ENCODE data around the gene HOXA1.

HOXA1 gene

GRCh38 chr7:27105301-27106031 is 9.7 kb upstream of the HOXA1 start:
- CTCF ChIA-PET = interaction anchor here (1.0 kb wide), 1 partner anchor 14 kb away, joined by 3 read pairs; no protein-coding TSS in a partner anchor
- TF ChIP-seq FOXK2 (IDR thresholded peaks at IDR 0.05) = no peak
- TF ChIP-seq ELF4 (IDR thresholded peaks at IDR 0.05) = no peak
- no peak for TF ChIP-seq SP1 (IDR thresholded peaks at IDR 0.05)
- TF ChIP-seq ARNT (IDR thresholded peaks at IDR 0.05) = no peak
- no peak for TF ChIP-seq LEF1 (IDR thresholded peaks at IDR 0.05; ENCODE audit: borderline replicate concordance)
- no peak for TF ChIP-seq L3MBTL2 (conservative IDR thresholded peaks at IDR 0.05)
- TF ChIP-seq SUZ12 (IDR thresholded peaks at IDR 0.05) = no peak
- no peak for TF ChIP-seq CTBP1 (IDR thresholded peaks at IDR 0.05; ENCODE audit: borderline replicate concordance)
- no peak for TF ChIP-seq FOXM1 (IDR thresholded peaks at IDR 0.05; ENCODE audit: borderline replicate concordance)
- TF ChIP-seq NFRKB (IDR thresholded peaks at IDR 0.05) = no peak
- no peak for TF ChIP-seq FOXA1 (IDR thresholded peaks at IDR 0.05)
- POLR2A ChIA-PET = interaction anchor here (0.9 to 3.0 kb wide), 5 partner anchors 9 to 74 kb away, joined by 3 to 13 read pairs (median 4); partner anchors contain the start of gene HOXA1
- DNase-seq (ENCODE audit: extremely low spot score) = no peak

GRCh38 chr7:27104341-27105058 is 8.7 kb upstream of the HOXA1 start:
- DNase-seq (ENCODE audit: extremely low spot score) = no peak
- TF ChIP-seq FOXA1 (IDR thresholded peaks at IDR 0.05) = no peak
- TF ChIP-seq HDGF (IDR thresholded peaks at IDR 0.05; ENCODE audit: borderline replicate concordance) = no peak
- TF ChIP-seq CTBP1 (IDR thresholded peaks at IDR 0.05; ENCODE audit: borderline replicate concordance) = no peak
- TF ChIP-seq ZNF384 (IDR thresholded peaks at IDR 0.05) = no peak
- TF ChIP-seq BHLHE40 (IDR thresholded peaks at IDR 0.05; ENCODE audit: borderline replicate concordance) = no peak
- no peak for TF ChIP-seq ELF4 (IDR thresholded peaks at IDR 0.05)
- TF ChIP-seq NFRKB (IDR thresholded peaks at IDR 0.05) = no peak
- no peak for TF ChIP-seq SUZ12 (IDR thresholded peaks at IDR 0.05)
- peak; percentile 18; the same call in 1 of the 2 replicates for TF ChIP-seq PKNOX1 (IDR thresholded peaks at IDR 0.05)
- ChIA-PET CTCF (no interaction called here), POLR2A (interaction anchor here (0.9 to 3.0 kb wide), 4 partner anchors 8 to 75 kb away, joined by 3 to 13 read pairs (median 4); partner anchors contain the start of gene HOXA1)

- TF ChIP-seq ELF4 (IDR thresholded peaks at IDR 0.05) = no peak
- no peak for TF ChIP-seq FOXA1 (IDR thresholded peaks at IDR 0.05)
- TF ChIP-seq ZNF384 (IDR thresholded peaks at IDR 0.05) = no peak
- no peak for TF ChIP-seq LEF1 (IDR thresholded peaks at IDR 0.05; ENCODE audit: borderline replicate concordance)
- no peak for TF ChIP-seq CTBP1 (IDR thresholded peaks at IDR 0.05; ENCODE audit: borderline replicate concordance)
Observed at GRCh38 chr7:27103489-27104226, 7.9 kb upstream of the HOXA1 start.

GRCh38 chr7:27102581-27103442 is 7.0 kb upstream of the HOXA1 start, which contains the start of gene HOXA2:
Gene HOXA2 (minus strand): TSS chr7:27102683. CDS start chr7:27102500, 183 bp downstream.
- no peak for TF ChIP-seq ELF4 (IDR thresholded peaks at IDR 0.05)
- peak; percentile 75 for TF ChIP-seq PKNOX1 (IDR thresholded peaks at IDR 0.05)
- no peak for TF ChIP-seq HDGF (IDR thresholded peaks at IDR 0.05; ENCODE audit: borderline replicate concordance)
- TF ChIP-seq CTBP1 (IDR thresholded peaks at IDR 0.05; ENCODE audit: borderline replicate concordance) = no peak
- DNase-seq (ENCODE audit: extremely low spot score) = no peak
- ChIA-PET CTCF (no interaction called here), POLR2A (no interaction called here)

More at GRCh38 chr7:27103489-27104226, 7.9 kb upstream of the HOXA1 start:
- no peak for DNase-seq (ENCODE audit: extremely low spot score)
- ChIA-PET POLR2A (no interaction called here), CTCF (no interaction called here)

- no peak for DNase-seq (ENCODE audit: extremely low spot score)
- TF ChIP-seq FOXM1 (IDR thresholded peaks at IDR 0.05; ENCODE audit: borderline replicate concordance) (no peak), NFRKB (IDR thresholded peaks at IDR 0.05) (no peak), FOXK2 (IDR thresholded peaks at IDR 0.05) (no peak), ZNF384 (IDR thresholded peaks at IDR 0.05) (no peak), SP1 (IDR thresholded peaks at IDR 0.05) (no peak), BHLHE40 (IDR thresholded peaks at IDR 0.05; ENCODE audit: borderline replicate concordance) (no peak), ARNT (IDR thresholded peaks at IDR 0.05) (no peak), FOXA1 (IDR thresholded peaks at IDR 0.05) (no peak), TARDBP (IDR thresholded peaks at IDR 0.05) (no peak), CTBP1 (IDR thresholded peaks at IDR 0.05; ENCODE audit: borderline replicate concordance) (no peak), HDGF (IDR thresholded peaks at IDR 0.05; ENCODE audit: borderline replicate concordance) (no peak), SUZ12 (IDR thresholded peaks at IDR 0.05) (no peak), PKNOX1 (IDR thresholded peaks at IDR 0.05) (no peak), L3MBTL2 (conservative IDR thresholded peaks at IDR 0.05) (no peak), ELF4 (IDR thresholded peaks at IDR 0.05) (no peak)
- ChIA-PET CTCF (no interaction called here), POLR2A (no interaction called here)
Observed at GRCh38 chr7:27101957-27102580, 6.3 kb upstream of the HOXA1 start.
